ENCODE results near the gene COL16A1.

COL16A1 gene

DNA sequence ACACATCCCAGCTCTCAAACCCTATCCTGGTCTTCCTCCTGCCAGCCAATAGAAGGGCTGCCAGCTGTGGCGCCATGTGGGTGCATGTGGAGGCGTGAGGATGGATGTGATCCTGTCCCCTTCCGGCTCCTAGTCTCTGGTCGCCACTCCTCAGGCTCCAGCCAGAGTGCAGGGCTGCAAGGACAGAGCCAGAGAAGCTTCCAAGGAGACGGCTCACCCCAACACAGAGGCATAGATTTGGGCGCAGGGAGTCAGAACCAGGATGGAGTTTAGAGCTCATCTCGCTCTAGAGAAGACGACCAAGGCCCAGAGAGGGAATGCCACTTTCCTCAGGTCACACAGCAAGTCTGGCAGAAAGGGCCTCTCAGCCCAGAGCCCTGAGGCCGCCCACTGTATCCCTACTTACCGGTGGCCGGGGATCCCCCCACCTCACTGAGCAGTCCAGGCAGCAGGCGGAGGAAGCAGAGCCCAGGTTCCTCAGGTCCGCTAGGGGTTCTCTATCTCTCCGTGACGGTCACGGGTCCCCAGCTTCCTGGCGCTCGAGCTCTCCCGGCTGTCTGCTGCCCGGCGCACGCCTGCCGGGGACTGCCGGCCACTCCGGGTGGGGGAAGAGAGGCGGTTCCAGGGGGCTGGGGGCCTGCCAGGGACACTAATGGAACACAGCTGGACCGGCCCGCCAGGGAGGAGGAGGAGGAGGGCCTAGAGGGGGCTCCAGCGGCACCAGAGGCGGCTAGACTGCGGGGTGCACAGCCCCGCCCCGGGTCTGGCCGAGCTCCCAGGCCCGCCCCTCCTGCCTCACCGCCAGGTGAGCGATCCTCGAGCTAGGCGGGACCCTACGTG is at the start of gene COL16A1:
COL16A1 (minus strand) TSS at position 587 of the 840 bp plus-strand sequence. CDS start 1,824 bp downstream, outside the sequence.
- Histone ChIP-seq H3K4me1 (ENCODE audit: control insufficient read depth, low read length) (peaks cover 26% of the 10 kb centered on the region), H3K36me3 (ENCODE audit: control insufficient read depth, low read length) (no peaks in the 10 kb centered on the region), H3K9me3 (ENCODE audit: control insufficient read depth, insufficient read depth, low read length) (no peaks in the 10 kb centered on the region), H3K4me2 (ENCODE audit: low read length) (0 out of 2 replicates have a peak within 1 kb of the TSS, but pooled peaks have one; percentile 10), H4K20me1 (ENCODE audit: control insufficient read depth, insufficient read depth, low read depth, low read length) (no peaks in the 10 kb centered on the region), H3K27me3 (ENCODE audit: control insufficient read depth, low read length) (peaks cover 54% of the 10 kb centered on the region), H3K79me2 (ENCODE audit: control insufficient read depth, low read length) (no peaks in the 10 kb centered on the region), H3K27ac (ENCODE audit: low read depth, low read length) (no peak within 1 kb of the TSS), H3F3A (ENCODE audit: control insufficient read depth, insufficient read depth) (no peaks in the 10 kb centered on the region), H3K4me3 (ENCODE audit: low read length) (no peak within 1 kb of the TSS), H3K9me2 (replicated peaks; ENCODE audit: control insufficient read depth, low read length) (no peaks in the 10 kb centered on the region)
- no peak for TF ChIP-seq EZH2phosphoT487 (IDR thresholded peaks at IDR 0.05; ENCODE audit: borderline replicate concordance, low read length)
- TF ChIP-seq, protein P1, sequence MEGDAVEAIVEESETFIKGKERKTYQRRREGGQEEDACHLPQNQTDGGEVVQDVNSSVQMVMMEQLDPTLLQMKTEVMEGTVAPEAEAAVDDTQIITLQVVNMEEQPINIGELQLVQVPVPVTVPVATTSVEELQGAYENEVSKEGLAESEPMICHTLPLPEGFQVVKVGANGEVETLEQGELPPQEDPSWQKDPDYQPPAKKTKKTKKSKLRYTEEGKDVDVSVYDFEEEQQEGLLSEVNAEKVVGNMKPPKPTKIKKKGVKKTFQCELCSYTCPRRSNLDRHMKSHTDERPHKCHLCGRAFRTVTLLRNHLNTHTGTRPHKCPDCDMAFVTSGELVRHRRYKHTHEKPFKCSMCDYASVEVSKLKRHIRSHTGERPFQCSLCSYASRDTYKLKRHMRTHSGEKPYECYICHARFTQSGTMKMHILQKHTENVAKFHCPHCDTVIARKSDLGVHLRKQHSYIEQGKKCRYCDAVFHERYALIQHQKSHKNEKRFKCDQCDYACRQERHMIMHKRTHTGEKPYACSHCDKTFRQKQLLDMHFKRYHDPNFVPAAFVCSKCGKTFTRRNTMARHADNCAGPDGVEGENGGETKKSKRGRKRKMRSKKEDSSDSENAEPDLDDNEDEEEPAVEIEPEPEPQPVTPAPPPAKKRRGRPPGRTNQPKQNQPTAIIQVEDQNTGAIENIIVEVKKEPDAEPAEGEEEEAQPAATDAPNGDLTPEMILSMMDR (IDR thresholded peaks at IDR 0.05; ENCODE audit: low read depth, low read length, poor library complexity, severe bottlenecking) = no peak

DNA sequence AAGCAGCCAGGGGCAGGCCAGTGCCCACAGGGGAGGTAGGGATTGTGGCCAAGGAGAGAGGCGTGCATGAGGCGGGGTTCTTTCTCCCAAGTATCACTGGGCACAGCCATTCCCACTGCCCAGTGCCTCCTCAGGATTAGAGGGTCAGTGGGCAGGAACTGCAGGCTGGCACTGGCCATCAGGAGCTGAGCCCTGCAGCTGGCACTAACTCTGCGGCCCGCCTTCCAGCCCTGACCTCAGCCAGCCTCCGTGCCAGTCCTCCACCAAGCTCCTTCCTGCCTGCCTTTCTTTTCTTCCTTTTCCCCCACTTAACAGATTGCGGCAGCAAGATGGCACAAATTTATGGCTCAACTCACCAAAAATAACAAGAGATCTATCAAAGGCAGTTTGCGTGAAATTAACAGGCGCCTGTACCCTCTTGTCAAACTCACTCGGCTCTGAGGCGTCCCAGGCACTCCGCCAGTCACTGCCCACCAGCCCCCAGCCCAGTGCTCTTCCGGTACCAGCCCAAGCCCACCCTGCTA is 49.2 kb upstream of the COL16A1 start:
- H3F3A ChIP-seq (ENCODE audit: control insufficient read depth, insufficient read depth) = peaks cover 5% of the 10 kb centered on the region
- H4K20me1 ChIP-seq (ENCODE audit: control insufficient read depth, insufficient read depth, low read depth, low read length) = peaks cover 13% of the 10 kb centered on the region; the same call in 1 of the 2 replicates
- no peak overlapping the region for H3K4me2 ChIP-seq (ENCODE audit: low read length)
- H3K27me3 ChIP-seq (ENCODE audit: control insufficient read depth, low read length) = peaks cover 57% of the 10 kb centered on the region
- no peaks in the 10 kb centered on the region for H3K36me3 ChIP-seq (ENCODE audit: control insufficient read depth, low read length)
- H3K4me3 ChIP-seq (ENCODE audit: low read length) = no peak overlapping the region
- no peak overlapping the region for H3K27ac ChIP-seq (ENCODE audit: low read depth, low read length)
- H3K4me1 ChIP-seq (ENCODE audit: control insufficient read depth, low read length) = peaks cover 15% of the 10 kb centered on the region
- H3K9me3 ChIP-seq (ENCODE audit: control insufficient read depth, insufficient read depth, low read length) = no peaks in the 10 kb centered on the region
- TF ChIP-seq, protein P1 (IDR thresholded peaks at IDR 0.05; ENCODE audit: low read depth, low read length, poor library complexity, severe bottlenecking) = no peak
- no peak for TF ChIP-seq EZH2phosphoT487 (IDR thresholded peaks at IDR 0.05; ENCODE audit: borderline replicate concordance, low read length)
- H3K9me2 ChIP-seq (replicated peaks; ENCODE audit: control insufficient read depth, low read length) = no peaks in the 10 kb centered on the region
- no peaks in the 10 kb centered on the region for H3K79me2 ChIP-seq (ENCODE audit: control insufficient read depth, low read length)

DNA sequence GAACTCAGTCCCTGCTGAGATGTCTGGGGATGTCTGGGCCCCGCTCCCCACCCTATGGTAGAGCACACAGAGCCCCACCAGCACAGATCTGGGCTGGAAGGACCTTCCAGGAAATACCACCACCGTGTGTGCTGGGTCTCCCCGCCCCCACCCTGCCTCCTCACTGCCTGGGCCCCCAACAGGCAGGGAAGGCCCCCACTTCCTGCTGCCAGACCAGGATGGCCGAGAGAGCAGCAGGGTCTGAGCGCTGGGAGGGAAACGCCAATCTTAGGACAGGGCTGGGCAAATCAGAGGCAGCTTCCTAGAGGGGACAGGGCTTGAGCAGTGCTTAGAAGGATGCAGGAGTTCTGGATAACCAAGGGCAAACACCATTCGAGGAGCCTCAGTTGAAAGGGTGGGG is 48.4 kb upstream of the COL16A1 start:
- Histone ChIP-seq H3K27ac (ENCODE audit: low read depth, low read length) (no peak overlapping the region), H3K9me3 (ENCODE audit: control insufficient read depth, insufficient read depth, low read length) (no peaks in the 10 kb centered on the region), H3K4me3 (ENCODE audit: low read length) (no peak overlapping the region), H3K9me2 (replicated peaks; ENCODE audit: control insufficient read depth, low read length) (no peaks in the 10 kb centered on the region), H3K27me3 (ENCODE audit: control insufficient read depth, low read length) (peaks cover 57% of the 10 kb centered on the region), H3F3A (ENCODE audit: control insufficient read depth, insufficient read depth) (peaks cover 5% of the 10 kb centered on the region), H4K20me1 (ENCODE audit: control insufficient read depth, insufficient read depth, low read depth, low read length) (peaks cover 13% of the 10 kb centered on the region; the same call in 1 of the 2 replicates), H3K79me2 (ENCODE audit: control insufficient read depth, low read length) (no peaks in the 10 kb centered on the region), H3K36me3 (ENCODE audit: control insufficient read depth, low read length) (no peaks in the 10 kb centered on the region), H3K4me1 (ENCODE audit: control insufficient read depth, low read length) (peaks cover 15% of the 10 kb centered on the region), H3K4me2 (ENCODE audit: low read length) (no peak overlapping the region)
- TF ChIP-seq, protein P1 (IDR thresholded peaks at IDR 0.05; ENCODE audit: low read depth, low read length, poor library complexity, severe bottlenecking) = no peak
- no peak for TF ChIP-seq EZH2phosphoT487 (IDR thresholded peaks at IDR 0.05; ENCODE audit: borderline replicate concordance, low read length)

Data from DOHH2 (cell line).